HepG2 (cell line): ENCODE measurements around the gene RAB27B. TPM values are rescaled to one million over a fixed set of nuclear protein-coding genes. Genes with fewer than 3 reads are reported as not detected.

Source experiments
- ATAC-seq: fragments of 200-7000 bp; cut with Tn5 transposase; 3 replicates; pipeline ENCODE4 v1.9.1; 2020; ENCODE audit warnings: mild to moderate bottlenecking, moderate library complexity
- BruUV-seq: library from RNA; stranded (reverse); fragments of 400-500 nt; replicated peaks from 2 replicates; lab custom pipeline; 2021; lab: Mats Ljungman, UMichigan
- CTCF ChIA-PET: fragments of 300-600 bp; formaldehyde crosslinking; extraction: SDS; loops from one replicate; lab custom pipeline; 2021; ENCODE audit warnings: low total read pairs, inconsistent platforms, low intra/inter-chr PET ratio; lab: Yijun Ruan, JAX
- POLR2A ChIA-PET: fragments of 350-600 bp; sonication (Branson Sonifier 250); formaldehyde crosslinking; loops from one replicate; lab custom pipeline; 2020; ENCODE audit warnings: antibody characterized with exemption, inconsistent platforms; lab: Yijun Ruan, JAX
- DNase-seq: peaks from one replicate; pipeline ENCODE4 v3.0.0-alpha.2; 2015; ENCODE audit warnings: low spot score
- FAIRE-seq: peaks from 3 replicates; lab custom pipeline; 2011; peaks lifted over from hg19 to GRCh38; lab: Jason Lieb, UNC
- H2AFZ ChIP-seq: one replicate; pipeline ENCODE4 v1.6.1; 2011; ENCODE audit warnings: low read length, inconsistent platforms
- H3K27ac ChIP-seq: fragments of 300-600 bp; 3 replicates; pipeline ENCODE4 v1.8.0; 2011; ENCODE audit warnings: mixed run types, mild to moderate bottlenecking, mixed read lengths, low read length, inconsistent platforms; ENCODE audit not compliant: insufficient read depth; ENCODE audit errors: extremely low read length
- H3K27me3 ChIP-seq, 2 experiments: fragments of 200-600 bp in 1 of 2; 2 replicates in 1 of 2; 3 replicates in 1 of 2; pipeline versions ENCODE4 v1.6.0 to v1.8.0; 2011; ENCODE audit warnings: low read length in 2 of 2, mild to moderate bottlenecking in 2 of 2, moderate library complexity in 2 of 2, inconsistent platforms in 1 of 2; ENCODE audit not compliant: insufficient read depth in 2 of 2, control insufficient read depth in 1 of 2
- H3K36me3 ChIP-seq, 2 experiments: fragments of 200-600 bp in 1 of 2; replicated peaks in 1 of 2; 2 replicates in 1 of 2; 3 replicates in 1 of 2; pipeline versions ENCODE4 v1.5.1 to v1.8.0; 2011; ENCODE audit warnings: low read length in 2 of 2, inconsistent platforms in 1 of 2; ENCODE audit not compliant: insufficient read depth in 2 of 2, control insufficient read depth in 1 of 2
- H3K4me1 ChIP-seq: 2 replicates; pipeline ENCODE4 v1.5.1; 2012; ENCODE audit warnings: low read length, inconsistent platforms; ENCODE audit not compliant: insufficient read depth
- H3K4me2 ChIP-seq: 2 replicates; pipeline ENCODE4 v1.6.0; 2011; ENCODE audit warnings: low read depth, low read length, inconsistent platforms
- H3K4me3 ChIP-seq, 3 experiments: fragments of 200-600 bp in 1 of 3; sonication (generic), shearing (Covaris generic) in 1 of 3; replicated peaks in 1 of 3; 2 replicates each; pipeline ENCODE4 v1.5.1; 2011 to 2016; ENCODE audit warnings: low read length in 3 of 3, inconsistent platforms in 2 of 3, low read depth in 2 of 3, mild to moderate bottlenecking in 2 of 3, control low read depth in 1 of 3, mixed read lengths in 1 of 3; ENCODE audit not compliant: insufficient read depth in 1 of 3
- H3K79me2 ChIP-seq: one replicate; pipeline ENCODE4 v1.6.1; 2011; ENCODE audit warnings: low read length, inconsistent platforms; ENCODE audit not compliant: insufficient read depth
- H3K9ac ChIP-seq: 2 replicates; pipeline ENCODE4 v1.6.0; 2011; ENCODE audit warnings: mild to moderate bottlenecking, low read depth, low read length, inconsistent platforms; ENCODE audit not compliant: insufficient read depth
- H3K9me3 ChIP-seq: 2 replicates; pipeline ENCODE4 v1.5.1; 2012; ENCODE audit warnings: mild to moderate bottlenecking, low read length
- H4K20me1 ChIP-seq: 2 replicates; pipeline ENCODE4 v1.6.0; 2011; ENCODE audit warnings: inconsistent platforms, mild to moderate bottlenecking, low read length, moderate library complexity; ENCODE audit not compliant: insufficient read depth
- BRCA1 ChIP-seq: sonication (generic); formaldehyde crosslinking; IDR thresholded peaks from 2 replicates; pipeline ENCODE4 v1.4.0; 2020; ENCODE audit warnings: missing genetic modification reagents
- IKZF1 ChIP-seq: fragments of 450-650 bp; IDR thresholded peaks from 2 replicates; pipeline ENCODE4 v1.7.1; 2016
- MEF2D ChIP-seq: sonication (generic); formaldehyde crosslinking; IDR thresholded peaks from 2 replicates; pipeline ENCODE4 v1.5.1; 2020; ENCODE audit warnings: mild to moderate bottlenecking, missing genetic modification reagents
- POLR2AphosphoS5 ChIP-seq: IDR thresholded peaks from 2 replicates; pipeline ENCODE4 v1.6.1; 2012; ENCODE audit warnings: low read depth, low read length
- ZNF224 ChIP-seq: sonication (generic); formaldehyde crosslinking; IDR thresholded peaks from 2 replicates; pipeline ENCODE4 v1.5.0; 2020; ENCODE audit warnings: mild to moderate bottlenecking, missing genetic modification reagents
- ZNF530 ChIP-seq: sonication (generic); formaldehyde crosslinking; IDR thresholded peaks from 2 replicates; pipeline ENCODE4 v1.5.0; 2020; ENCODE audit warnings: low read depth, mild to moderate bottlenecking, missing genetic modification reagents
- ZNF674 ChIP-seq: sonication (generic); formaldehyde crosslinking; IDR thresholded peaks from 2 replicates; pipeline ENCODE4 v1.5.0; 2020; ENCODE audit warnings: low read depth, mild to moderate bottlenecking, missing genetic modification reagents
- ZNF724P ChIP-seq: sonication (generic); formaldehyde crosslinking; IDR thresholded peaks from 2 replicates; pipeline ENCODE4 v1.8.0; 2022; ENCODE audit warnings: missing genetic modification reagents, borderline replicate concordance
- WGBS: methylation state at CpG from one replicate; pipeline ENCODE4 v1.1.6; 2017; ENCODE audit warnings: low lambda C conversion rate; 5-methylcytosine and 5-hydroxymethylcytosine counted together
- in situ Hi-C: cut with HindIII; loops from 2 replicates; pipeline ENCODE4 v1.10.0; 2017; ENCODE audit warnings: low pct_unique_long_range_greater_than_20kb; ENCODE audit not compliant: extremely low pct_ligation_motif_present
- intact Hi-C: fragments of 100-400 bp; cut with micrococcal nuclease; formaldehyde crosslinking; loops from one replicate; pipeline ENCODE4 v1.10.0; 2022; ENCODE audit not compliant: unreplicated experiment
- polyA plus RNA-seq, 8 experiments: library from polyadenylated mRNA; depleted of rRNA in 3 of 8; stranded (reverse) in 7 of 8; unstranded in 1 of 8; fragments of >200 nt; fragmentation: Illumina TruSeq in 4 of 8; extraction: Trizol in 4 of 8; gene quantifications; 2 replicates each; pipeline versions ENCODE4 v1.2.1 to v1.2.3, GENCODE V29; 2011 to 2016; ENCODE audit warnings: low read depth in 4 of 8, missing spikeins in 1 of 8, mixed read lengths in 1 of 8; ENCODE audit not compliant: insufficient read depth in 1 of 8
- total RNA-seq, 5 experiments: library from RNA; depleted of rRNA; stranded (reverse); fragments of >200 nt; fragmentation: Illumina TruSeq; extraction: Trizol; gene quantifications; 2 replicates each; pipeline ENCODE4 v1.2.3, GENCODE V29; 2016; ENCODE audit warnings: low read depth in 1 of 5
- TF ChIP-seq, protein P1 (sequence below): IDR thresholded peaks from 2 replicates; pipeline ENCODE4 v1.6.1; 2012; ENCODE audit warnings: low read length, improper control_type of control experiment
- TF ChIP-seq, protein P2 (sequence below): sonication (generic); formaldehyde crosslinking; IDR thresholded peaks from 2 replicates; pipeline ENCODE4 v1.5.1; 2020; ENCODE audit warnings: missing genetic modification reagents, mild to moderate bottlenecking, borderline replicate concordance

RAB27B gene
- total and polyA plus RNA-seq, 2 of the 13 experiments (the other 11 are each of a cell fraction or from before 2014, with no cell fraction given): not detected

DNA sequence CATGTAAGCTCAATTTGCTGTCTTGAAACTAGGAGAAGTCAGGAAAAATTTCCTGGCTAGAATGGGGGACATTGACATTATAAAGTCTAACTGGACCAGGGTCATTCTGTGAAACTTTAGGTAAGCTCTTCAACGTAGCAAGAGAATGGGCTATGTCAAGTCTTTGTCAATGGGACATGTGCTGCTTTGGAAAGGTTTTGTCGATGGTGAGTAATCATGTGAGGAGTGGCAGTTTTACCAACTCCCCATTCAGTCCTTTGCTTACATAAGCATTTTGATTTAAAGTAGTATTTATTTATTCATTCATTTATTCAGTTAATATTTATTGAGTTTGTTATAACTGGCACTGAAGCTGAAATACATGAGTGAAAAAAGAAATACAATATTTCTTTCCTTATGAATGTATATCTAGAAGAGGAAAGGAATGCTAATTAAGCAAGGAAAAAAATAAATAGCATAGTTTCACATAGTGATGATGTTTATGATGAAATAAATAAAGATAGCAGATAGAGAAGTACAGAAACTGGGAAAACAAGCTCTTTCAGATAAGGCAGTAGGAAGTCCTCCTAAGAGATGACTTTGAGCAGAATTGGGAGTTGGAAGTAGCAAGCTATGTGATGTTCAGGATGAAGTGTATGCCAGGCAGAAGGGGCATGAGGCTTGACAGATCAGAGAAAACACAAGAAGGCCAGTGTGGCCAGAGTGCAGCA is 25.4 kb upstream of the RAB27B start (continued):
- TF ChIP-seq, protein P1, sequence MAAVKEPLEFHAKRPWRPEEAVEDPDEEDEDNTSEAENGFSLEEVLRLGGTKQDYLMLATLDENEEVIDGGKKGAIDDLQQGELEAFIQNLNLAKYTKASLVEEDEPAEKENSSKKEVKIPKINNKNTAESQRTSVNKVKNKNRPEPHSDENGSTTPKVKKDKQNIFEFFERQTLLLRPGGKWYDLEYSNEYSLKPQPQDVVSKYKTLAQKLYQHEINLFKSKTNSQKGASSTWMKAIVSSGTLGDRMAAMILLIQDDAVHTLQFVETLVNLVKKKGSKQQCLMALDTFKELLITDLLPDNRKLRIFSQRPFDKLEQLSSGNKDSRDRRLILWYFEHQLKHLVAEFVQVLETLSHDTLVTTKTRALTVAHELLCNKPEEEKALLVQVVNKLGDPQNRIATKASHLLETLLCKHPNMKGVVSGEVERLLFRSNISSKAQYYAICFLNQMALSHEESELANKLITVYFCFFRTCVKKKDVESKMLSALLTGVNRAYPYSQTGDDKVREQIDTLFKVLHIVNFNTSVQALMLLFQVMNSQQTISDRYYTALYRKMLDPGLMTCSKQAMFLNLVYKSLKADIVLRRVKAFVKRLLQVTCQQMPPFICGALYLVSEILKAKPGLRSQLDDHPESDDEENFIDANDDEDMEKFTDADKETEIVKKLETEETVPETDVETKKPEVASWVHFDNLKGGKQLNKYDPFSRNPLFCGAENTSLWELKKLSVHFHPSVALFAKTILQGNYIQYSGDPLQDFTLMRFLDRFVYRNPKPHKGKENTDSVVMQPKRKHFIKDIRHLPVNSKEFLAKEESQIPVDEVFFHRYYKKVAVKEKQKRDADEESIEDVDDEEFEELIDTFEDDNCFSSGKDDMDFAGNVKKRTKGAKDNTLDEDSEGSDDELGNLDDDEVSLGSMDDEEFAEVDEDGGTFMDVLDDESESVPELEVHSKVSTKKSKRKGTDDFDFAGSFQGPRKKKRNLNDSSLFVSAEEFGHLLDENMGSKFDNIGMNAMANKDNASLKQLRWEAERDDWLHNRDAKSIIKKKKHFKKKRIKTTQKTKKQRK: no peak
- TF ChIP-seq, all 625 proteins: peak for 2

DNA sequence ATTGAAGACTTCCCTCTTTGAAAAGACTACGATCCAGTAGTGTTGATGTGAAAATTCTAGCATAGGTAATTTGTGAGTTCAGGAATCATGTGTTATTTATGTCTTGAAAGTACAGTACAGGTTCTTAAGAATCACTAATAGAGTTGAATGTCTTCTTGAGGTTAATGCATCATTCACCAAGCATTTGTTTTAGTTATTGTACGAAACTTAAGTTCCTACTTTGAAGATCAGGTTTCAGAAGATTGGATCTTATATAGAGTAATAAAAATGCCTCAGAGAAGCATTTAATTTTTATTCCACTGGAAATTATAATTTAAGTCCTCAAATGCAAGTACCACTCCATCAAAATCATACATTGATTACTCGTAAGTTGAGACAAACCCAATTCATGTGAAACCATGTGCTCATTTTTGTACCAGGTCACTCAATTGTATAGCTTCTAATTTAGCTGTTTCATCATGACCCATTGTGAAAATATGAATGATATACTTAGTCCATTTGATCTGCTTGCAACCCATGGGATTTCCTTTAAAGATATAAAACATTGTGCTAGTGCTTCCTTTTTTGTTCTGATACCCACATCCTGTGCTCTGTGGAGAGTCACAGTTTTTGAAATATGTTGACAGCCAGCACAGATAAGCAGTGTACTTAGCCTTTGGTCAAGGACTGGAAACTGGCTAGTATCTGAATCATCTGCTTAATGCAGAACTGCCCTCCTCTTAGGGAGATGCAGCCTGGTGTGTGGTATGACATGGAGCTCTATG is 22.5 kb upstream of the RAB27B start:
- in situ Hi-C loops: no loop called here
- Histone ChIP-seq H3K36me3 (no peaks in the 10 kb centered on the region), H3K9ac (no peak overlapping the region), H3K27ac (no peak overlapping the region), H3K27me3 (no peaks in the 10 kb centered on the region), H3K9me3 (no peaks in the 10 kb centered on the region), H2AFZ (peak overlapping the region; percentile 42), H3K4me3 (no peak overlapping the region), H3K79me2 (no peaks in the 10 kb centered on the region), H4K20me1 (no peaks in the 10 kb centered on the region), H3K4me1 (peaks cover 13% of the 10 kb centered on the region), H3K4me2 (no peak overlapping the region)
- intact Hi-C loops: no loop called here
- CTCF ChIA-PET: no interaction called here
- 1% methylated on average over 3 of the region's 3 CpGs for WGBS
- ATAC-seq: peak; percentile 53; the same call in 2 of the 3 replicates
- POLR2A ChIA-PET: no interaction called here
- FAIRE-seq: no peak
- TF ChIP-seq MEF2D (no peak), ZNF530 (CRISPR knock-in tag) (no peak), POLR2AphosphoS5 (no peak), BRCA1 (CRISPR knock-in tag) (no peak), ZNF724P (CRISPR knock-in tag) (no peak), ZNF224 (CRISPR knock-in tag) (no peak), ZNF674 (CRISPR knock-in tag) (no peak), IKZF1 (no peak)
- TF ChIP-seq, protein P2, sequence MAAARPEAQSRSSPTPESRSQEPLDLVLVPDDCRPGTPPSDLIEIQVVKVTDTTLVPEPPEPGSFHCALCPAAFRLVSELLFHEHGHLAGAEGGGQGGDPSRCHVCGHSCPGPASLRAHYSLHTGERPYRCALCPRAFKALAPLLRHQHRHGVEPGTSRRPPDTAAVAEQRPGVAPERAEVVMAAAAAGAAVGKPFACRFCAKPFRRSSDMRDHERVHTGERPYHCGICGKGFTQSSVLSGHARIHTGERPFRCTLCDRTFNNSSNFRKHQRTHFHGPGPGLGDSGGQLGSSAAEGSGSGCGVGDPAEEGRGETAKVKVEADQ (CRISPR knock-in tag): no peak
- BruUV-seq: no TSS peak
- DNase-seq: peak; percentile 2
